ENCODE measurements around the gene BTN1A1.

Gene BTN1A1

DNA sequence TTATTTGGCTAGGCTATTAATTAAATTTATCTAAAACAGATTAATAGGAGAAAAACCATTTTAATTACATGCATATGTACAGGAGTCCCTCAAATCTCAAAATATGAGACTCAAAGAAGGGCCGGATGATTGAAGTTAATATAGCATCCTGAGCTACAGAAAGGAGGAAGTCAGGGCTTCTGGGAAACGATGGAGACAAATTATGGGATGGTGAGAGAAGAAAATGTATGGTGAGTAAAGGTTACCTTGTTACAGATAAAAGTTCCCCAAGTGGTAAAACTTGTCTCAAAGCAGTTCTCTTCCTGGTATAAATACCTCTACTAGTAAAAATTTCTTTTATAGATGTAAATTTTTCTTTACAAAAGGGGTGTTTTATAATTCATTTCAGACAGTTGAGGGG is 15.9 kb upstream of the BTN1A1 start:
- H3K4me3 ChIP-seq (ENCODE audit: control insufficient read depth, low read depth, low read length), result no peak overlapping the region
- DNase-seq (ENCODE audit: low read depth), result no peak
- TF ChIP-seq, protein P1, sequence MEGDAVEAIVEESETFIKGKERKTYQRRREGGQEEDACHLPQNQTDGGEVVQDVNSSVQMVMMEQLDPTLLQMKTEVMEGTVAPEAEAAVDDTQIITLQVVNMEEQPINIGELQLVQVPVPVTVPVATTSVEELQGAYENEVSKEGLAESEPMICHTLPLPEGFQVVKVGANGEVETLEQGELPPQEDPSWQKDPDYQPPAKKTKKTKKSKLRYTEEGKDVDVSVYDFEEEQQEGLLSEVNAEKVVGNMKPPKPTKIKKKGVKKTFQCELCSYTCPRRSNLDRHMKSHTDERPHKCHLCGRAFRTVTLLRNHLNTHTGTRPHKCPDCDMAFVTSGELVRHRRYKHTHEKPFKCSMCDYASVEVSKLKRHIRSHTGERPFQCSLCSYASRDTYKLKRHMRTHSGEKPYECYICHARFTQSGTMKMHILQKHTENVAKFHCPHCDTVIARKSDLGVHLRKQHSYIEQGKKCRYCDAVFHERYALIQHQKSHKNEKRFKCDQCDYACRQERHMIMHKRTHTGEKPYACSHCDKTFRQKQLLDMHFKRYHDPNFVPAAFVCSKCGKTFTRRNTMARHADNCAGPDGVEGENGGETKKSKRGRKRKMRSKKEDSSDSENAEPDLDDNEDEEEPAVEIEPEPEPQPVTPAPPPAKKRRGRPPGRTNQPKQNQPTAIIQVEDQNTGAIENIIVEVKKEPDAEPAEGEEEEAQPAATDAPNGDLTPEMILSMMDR (IDR thresholded peaks at IDR 0.05; ENCODE audit: control insufficient read depth, insufficient read depth, low read depth, low read length, missing control alignments), result no peak

DNA sequence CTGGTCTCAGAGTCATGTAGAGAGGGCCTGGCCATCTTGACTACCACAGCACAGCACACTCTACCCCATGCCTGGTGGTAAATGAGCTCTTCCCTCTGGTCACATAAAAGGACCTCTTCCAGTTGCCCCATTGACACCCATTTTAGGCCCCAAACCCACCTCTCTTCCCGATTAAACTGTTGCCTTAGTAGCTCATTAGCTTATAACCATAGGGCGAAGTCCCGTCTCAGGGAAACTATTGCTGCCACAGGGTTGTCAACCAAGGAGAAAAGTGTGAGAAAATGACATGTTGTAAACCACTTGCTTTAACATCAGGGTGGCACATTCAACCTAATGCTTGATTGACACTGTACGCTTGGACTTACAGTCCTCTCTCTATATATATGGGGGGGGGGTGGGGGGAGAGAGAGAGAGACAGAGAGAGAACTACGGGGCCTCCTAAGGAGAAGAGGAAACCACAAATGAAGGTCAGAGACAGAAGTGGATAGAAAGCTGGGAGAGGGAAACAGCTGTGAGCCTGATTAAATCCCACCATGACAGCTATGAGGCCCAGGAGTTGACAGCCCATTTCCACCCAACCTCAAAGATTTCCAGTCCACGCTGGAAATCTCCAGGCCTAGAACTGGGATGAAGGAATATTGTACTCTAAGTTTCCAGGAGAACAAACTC is 14.9 kb upstream of the BTN1A1 start:
- H3K4me3 ChIP-seq (ENCODE audit: control insufficient read depth, low read depth, low read length), result no peak overlapping the region
- no peak for DNase-seq (ENCODE audit: low read depth)
- TF ChIP-seq, protein P1 (IDR thresholded peaks at IDR 0.05; ENCODE audit: control insufficient read depth, insufficient read depth, low read depth, low read length, missing control alignments), result no peak

DNA sequence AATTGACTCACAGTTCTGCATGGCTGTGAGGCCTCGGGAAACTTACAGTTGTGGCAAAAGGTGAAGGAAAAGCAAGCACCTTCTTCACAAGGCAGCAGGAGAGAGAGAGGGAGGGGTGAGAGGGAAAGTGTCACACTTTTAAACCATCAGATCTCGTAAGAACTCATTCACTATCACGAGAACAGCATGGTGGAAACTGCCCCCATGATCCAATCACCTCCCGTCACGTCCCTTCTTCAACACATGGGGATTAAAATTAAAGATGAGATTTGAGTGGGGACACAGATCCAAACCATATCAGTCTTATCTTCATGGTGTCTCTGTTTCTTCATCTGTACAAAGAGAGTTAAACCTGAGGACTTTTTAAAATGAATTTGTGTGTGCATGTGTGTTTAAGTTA is 13.7 kb upstream of the BTN1A1 start:
- H3K4me3 ChIP-seq (ENCODE audit: control insufficient read depth, low read depth, low read length), result no peak overlapping the region
- TF ChIP-seq, protein P1 (IDR thresholded peaks at IDR 0.05; ENCODE audit: control insufficient read depth, insufficient read depth, low read depth, low read length, missing control alignments), result no peak
- no peak for DNase-seq (ENCODE audit: low read depth)

DNA sequence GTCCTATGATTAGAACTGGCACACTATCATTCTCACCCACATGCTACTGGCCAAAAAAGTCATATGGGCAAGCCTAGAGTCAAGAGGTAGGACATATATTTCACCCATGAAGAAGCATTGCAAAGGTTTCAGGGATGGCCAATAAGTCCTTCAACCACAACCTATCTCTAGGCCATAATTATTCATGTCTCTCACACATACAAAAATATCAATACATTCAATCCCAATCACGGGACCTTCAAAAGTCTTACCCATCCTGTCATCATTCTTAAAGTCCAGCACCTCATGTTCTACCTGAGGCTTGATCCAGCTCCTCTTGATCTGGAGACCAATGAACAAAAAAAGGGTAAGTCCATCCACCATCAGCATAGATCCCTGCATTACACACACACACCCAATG is 12.6 kb upstream of the BTN1A1 start:
- DNase-seq (ENCODE audit: low read depth), result no peak
- TF ChIP-seq, protein P1 (IDR thresholded peaks at IDR 0.05; ENCODE audit: control insufficient read depth, insufficient read depth, low read depth, low read length, missing control alignments), result no peak
- no peak overlapping the region for H3K4me3 ChIP-seq (ENCODE audit: control insufficient read depth, low read depth, low read length)

DNA sequence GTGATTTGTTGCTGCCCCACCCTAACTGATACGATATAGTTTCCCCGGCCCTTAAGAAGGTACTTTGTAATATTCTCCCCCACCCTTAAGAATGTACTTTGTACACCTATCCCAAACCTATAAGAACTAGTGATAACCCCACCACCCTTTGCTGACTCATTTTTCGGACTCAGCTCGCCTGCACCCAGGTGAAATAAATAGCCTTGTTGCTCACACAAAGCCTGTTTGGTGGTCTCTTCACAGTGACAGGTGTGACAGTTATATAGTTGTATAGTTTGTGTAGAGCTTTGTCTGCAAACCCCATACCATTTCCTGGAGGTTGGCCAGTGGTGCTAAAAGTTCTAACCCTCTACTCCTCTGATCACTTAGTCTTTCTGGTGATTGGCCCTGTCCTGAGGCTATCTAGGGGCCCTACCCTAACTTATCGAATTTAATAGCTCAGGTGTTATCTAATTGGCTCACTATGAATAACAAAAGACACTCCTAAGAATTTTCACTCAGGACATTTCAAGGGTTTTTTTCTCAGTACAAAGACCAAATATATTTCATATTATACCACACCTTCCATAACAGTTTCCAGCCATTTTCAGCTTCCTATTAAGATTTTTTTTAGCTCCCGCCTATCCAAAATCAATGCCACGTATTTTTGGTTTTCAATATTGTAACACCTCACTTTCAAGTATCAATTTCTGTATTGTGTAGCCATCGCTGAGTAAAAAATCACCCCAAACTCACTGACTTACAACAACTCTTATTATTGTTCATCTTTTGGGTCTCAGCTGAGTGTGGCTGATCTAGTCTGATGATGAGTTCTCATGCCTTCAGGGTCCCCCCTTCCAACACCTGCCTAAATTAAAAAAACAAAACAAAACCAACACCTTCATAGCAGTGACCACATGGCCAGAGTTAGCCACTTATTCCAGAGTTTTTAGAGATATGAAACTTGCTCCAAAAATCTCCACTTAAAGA is 9.8 kb upstream of the BTN1A1 start:
- no peak for DNase-seq (ENCODE audit: low read depth)
- TF ChIP-seq, protein P1 (IDR thresholded peaks at IDR 0.05; ENCODE audit: control insufficient read depth, insufficient read depth, low read depth, low read length, missing control alignments), result no peak
- no peak overlapping the region for H3K4me3 ChIP-seq (ENCODE audit: control insufficient read depth, low read depth, low read length)

DNA sequence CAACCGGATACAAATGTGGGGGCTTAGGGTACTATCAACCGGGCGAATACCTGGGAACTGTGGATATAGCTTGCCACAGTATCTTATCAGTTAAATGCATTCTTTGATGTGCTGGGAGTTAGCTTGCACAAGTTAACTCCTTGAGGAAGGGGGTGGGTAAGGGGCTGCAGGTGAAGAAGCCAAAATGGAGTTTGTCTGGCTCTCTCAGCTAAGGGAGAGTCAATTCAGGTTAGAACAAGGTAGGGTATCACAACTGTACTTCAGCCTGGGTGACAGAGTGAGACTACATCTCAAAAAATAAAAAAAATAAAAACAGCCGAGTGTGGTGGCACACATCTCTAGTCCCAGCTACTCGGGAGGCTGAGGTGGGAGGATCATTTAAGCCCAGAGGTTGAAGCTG is 8.5 kb upstream of the BTN1A1 start:
- no peak overlapping the region for H3K4me3 ChIP-seq (ENCODE audit: control insufficient read depth, low read depth, low read length)
- DNase-seq (ENCODE audit: low read depth), result no peak
- TF ChIP-seq, protein P1 (IDR thresholded peaks at IDR 0.05; ENCODE audit: control insufficient read depth, insufficient read depth, low read depth, low read length, missing control alignments), result no peak

All from AG09309 (cell line).